Stimulated activated effector memory CD8-positive, alpha-beta T cell treated with anti-CD3 and anti-CD28 coated beads, Interleukin-12 subunit alpha, Interleukin-12 subunit beta, amount 100 ng/mL, for 72 hours (primary cell): Measurements from ENCODE around the gene PRR7.

Experiments
- ATAC-seq: fragments of 150-1000 bp; cut with Tn5 transposase; 2 replicates; pipeline ENCODE4 v1.10.0; 2021
- DNase-seq, 2 donors: peaks; one replicate each; pipeline ENCODE4 v3.0.0; 2021 to 2022; ENCODE audit warnings: low spot score in 2 of 2
- H3K27ac Mint-ChIP-seq: one replicate; pipeline ENCODE4 v1.8.0; 2022; ENCODE audit warnings: mild to moderate bottlenecking, mixed read lengths
- H3K36me3 Mint-ChIP-seq: one replicate; pipeline ENCODE4 v1.8.0; 2022; ENCODE audit warnings: mild to moderate bottlenecking, mixed read lengths
- H3K4me1 Mint-ChIP-seq: one replicate; pipeline ENCODE4 v1.8.0; 2022; ENCODE audit warnings: mixed read lengths
- H3K4me3 Mint-ChIP-seq: one replicate; pipeline ENCODE4 v1.8.0; 2022; ENCODE audit warnings: mild to moderate bottlenecking, mixed read lengths
- H3K9me3 Mint-ChIP-seq: one replicate; pipeline ENCODE4 v1.8.0; 2022; ENCODE audit warnings: mixed read lengths

PRR7 gene

DNA sequence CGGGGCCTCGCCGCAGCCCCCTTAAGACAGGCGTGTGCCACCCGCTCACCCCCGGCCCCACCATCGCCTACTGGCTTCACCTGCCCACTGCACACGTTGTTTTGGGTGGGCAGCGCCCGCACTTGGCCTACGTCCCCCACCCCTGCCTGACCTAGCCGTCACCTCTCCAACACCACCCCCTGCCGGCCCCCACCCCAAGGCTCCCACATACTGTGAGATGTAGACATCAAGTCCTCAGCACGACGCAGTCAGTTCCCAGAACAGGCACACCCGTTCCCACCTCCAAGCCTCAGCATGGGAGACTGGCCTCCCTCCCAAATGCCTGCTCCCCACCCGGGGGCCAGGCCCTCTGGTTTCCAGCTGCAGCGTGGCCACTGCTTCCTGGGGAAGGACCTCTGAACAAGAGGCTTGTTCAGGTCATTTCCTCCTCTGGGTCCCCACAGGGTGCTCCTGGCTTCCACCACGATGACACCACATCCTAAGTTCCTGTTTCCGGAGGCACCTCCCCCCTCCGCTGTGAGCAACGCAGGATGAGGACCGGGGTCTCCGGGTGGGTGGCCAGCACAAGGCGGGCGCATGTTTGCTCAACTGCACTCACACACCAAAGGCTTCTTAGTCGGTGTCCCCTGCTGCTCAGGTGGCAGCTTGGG is 15.5 kb downstream of the PRR7 start:
- no peak for ATAC-seq
- Mint-ChIP-seq H3K4me3 (no peak overlapping the region), H3K36me3 (peaks cover 77% of the 10 kb centered on the region), H3K9me3 (no peaks in the 10 kb centered on the region), H3K27ac (peak overlapping the region; percentile 58), H3K4me1 (peaks cover 26% of the 10 kb centered on the region)
- no peak for DNase-seq

DNA sequence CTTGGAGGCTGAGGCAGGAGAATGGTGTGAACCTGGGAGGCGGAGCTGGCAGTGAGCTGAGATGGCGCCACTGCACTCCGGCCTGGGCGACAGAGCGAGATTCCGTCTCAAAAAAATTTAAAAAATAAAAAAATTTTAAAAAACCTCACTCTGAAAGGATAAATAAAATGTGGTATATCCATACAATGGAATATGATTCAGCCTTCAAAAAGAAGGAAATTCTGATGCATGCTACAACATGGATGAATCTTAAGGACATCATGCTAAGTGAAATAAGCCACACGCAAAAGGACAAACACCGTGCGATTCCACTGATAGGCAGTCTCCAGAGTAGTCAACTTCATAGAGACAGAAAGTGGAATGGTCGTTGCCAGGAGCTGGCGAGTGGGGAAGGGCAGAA is 18.4 kb downstream of the PRR7 start:
- Mint-ChIP-seq H3K9me3 (no peaks in the 10 kb centered on the region), H3K4me3 (no peak overlapping the region)
- ATAC-seq = no peak

DNA sequence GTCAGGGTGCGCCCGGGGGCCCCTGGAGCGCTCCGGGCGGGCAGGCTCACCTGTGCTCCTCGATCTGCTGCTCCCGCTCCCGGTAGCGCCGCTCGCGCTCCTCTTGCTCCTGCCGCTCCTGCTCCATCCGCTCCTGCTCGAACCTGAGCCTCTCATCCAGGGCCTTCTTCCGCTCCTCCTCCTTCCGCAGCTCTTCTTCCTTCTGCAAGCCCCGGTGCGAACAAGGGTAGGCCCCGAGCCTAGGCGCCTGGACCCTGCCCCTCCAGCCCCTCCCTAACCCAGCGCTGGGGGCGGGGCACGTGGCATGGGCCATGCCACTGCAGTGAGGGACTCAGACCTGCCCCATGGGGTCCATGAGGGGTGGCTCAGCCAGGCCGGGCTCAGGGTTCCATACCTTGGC is 20.2 kb downstream of the PRR7 start:
- H3K36me3 Mint-ChIP-seq = peaks cover 62% of the 10 kb centered on the region

More for the DNA sequence above, 18.4 kb downstream of the PRR7 start:
- Mint-ChIP-seq H3K27ac (no peak overlapping the region), H3K4me1 (peaks cover 41% of the 10 kb centered on the region), H3K36me3 (peaks cover 72% of the 10 kb centered on the region)
- no peak for DNase-seq

DNA sequence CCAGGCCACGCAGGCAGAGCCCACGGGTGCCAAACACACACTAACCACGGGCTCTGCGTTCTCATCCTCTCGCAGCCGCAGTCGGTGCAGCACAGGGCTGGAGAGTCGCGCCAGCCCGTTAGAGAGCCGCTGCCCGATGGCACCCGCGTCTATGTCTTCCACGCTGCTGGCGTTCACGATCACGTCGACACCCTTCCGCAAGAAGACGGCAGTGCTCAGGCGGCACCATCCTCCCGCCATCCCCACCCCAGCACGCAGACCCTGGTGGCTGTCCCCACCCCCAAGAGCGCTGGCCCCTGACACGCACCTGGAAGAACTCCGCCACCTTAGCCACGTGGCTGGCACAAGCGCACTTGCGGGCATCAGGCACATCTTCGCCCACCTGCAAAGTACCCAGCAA is 20.8 kb downstream of the PRR7 start:
- no peak overlapping the region for H3K27ac Mint-ChIP-seq
- H3K4me3 Mint-ChIP-seq = no peak overlapping the region
- ATAC-seq = no peak
- peaks cover 53% of the 10 kb centered on the region for H3K4me1 Mint-ChIP-seq
- DNase-seq = no peak
- no peaks in the 10 kb centered on the region for H3K9me3 Mint-ChIP-seq
- peaks cover 56% of the 10 kb centered on the region for H3K36me3 Mint-ChIP-seq

More for the DNA sequence above, 20.2 kb downstream of the PRR7 start:
- DNase-seq = no peak
- H3K4me1 Mint-ChIP-seq = peaks cover 54% of the 10 kb centered on the region
- H3K4me3 Mint-ChIP-seq = no peak overlapping the region
- peak overlapping the region; percentile 50 for H3K27ac Mint-ChIP-seq
- H3K9me3 Mint-ChIP-seq = no peaks in the 10 kb centered on the region
- ATAC-seq = no peak

DNA sequence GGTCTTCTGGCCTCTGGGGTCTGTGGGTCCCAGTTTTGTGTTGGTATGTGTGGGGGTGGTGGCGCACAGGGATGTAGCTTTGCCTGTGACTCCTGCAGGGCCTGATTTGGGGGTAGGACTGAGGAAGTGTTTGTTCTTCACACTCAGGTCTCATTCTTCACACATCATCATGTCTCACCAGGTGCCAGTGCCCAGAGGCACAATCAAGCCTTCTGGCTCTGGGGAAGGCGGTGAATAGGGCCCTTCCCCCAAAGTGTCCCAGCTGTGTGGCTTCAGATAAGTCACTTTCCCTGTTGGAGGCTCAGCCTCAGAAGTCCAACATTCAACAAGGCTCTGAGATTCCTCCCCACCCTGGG is 21.7 kb downstream of the PRR7 start:
- H3K4me3 Mint-ChIP-seq = no peak overlapping the region
- peaks cover 47% of the 10 kb centered on the region for H3K4me1 Mint-ChIP-seq
- DNase-seq (no peak), ATAC-seq (no peak)
- H3K9me3 Mint-ChIP-seq = no peaks in the 10 kb centered on the region
- H3K27ac Mint-ChIP-seq = peak overlapping the region; percentile 89
- H3K36me3 Mint-ChIP-seq = peaks cover 48% of the 10 kb centered on the region

DNA sequence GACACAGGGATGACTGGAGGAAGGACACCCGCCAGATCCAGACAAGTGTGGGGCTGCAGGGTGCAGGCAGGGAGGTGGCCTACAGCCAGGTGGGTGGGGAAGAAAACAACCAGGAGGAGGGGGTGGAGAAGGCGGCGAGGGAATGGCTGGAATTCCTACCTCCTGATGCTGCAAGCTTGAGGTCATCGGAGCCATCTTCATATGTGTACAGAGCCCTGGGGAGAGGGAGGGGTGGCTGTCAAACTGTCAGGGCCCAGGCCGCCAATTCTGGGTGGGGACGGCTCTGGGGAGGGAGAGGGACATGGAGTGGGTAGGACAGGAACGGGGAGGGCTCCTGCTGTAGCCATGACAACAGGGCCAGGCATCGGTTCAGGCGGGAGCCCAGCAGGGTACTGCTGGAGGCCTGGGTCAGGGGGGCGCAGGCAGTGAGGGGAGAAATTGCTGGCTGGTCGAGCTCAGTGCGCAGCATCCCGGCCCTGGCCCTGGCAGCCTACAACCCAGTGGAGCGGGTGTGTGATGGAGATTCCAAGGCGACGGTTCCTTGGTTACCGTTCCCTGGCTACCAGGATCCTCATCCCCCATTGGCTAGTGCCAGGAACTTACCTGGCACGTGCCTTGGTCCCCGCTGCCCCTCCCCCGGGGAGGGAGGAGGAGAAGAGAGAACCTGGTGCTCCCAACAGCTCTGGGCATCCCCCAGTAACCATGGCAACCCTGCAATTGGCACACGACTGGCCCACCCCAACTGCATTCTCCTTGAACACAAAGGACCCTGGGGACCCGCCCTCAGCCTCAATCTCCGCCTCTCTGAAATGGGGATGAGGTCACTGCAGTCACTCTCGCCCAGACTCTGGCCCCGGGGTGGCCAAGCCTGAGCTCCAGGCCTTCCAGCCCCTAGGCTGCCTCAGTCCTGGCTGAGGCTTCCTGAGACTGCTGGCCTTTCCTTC is 22.3 kb downstream of the PRR7 start:
- DNase-seq (no peak), ATAC-seq (no peak)
- Mint-ChIP-seq H3K9me3 (no peaks in the 10 kb centered on the region), H3K36me3 (peaks cover 43% of the 10 kb centered on the region), H3K27ac (peak overlapping the region; percentile 89), H3K4me1 (peaks cover 51% of the 10 kb centered on the region), H3K4me3 (peak overlapping the region; percentile 79)

DNA sequence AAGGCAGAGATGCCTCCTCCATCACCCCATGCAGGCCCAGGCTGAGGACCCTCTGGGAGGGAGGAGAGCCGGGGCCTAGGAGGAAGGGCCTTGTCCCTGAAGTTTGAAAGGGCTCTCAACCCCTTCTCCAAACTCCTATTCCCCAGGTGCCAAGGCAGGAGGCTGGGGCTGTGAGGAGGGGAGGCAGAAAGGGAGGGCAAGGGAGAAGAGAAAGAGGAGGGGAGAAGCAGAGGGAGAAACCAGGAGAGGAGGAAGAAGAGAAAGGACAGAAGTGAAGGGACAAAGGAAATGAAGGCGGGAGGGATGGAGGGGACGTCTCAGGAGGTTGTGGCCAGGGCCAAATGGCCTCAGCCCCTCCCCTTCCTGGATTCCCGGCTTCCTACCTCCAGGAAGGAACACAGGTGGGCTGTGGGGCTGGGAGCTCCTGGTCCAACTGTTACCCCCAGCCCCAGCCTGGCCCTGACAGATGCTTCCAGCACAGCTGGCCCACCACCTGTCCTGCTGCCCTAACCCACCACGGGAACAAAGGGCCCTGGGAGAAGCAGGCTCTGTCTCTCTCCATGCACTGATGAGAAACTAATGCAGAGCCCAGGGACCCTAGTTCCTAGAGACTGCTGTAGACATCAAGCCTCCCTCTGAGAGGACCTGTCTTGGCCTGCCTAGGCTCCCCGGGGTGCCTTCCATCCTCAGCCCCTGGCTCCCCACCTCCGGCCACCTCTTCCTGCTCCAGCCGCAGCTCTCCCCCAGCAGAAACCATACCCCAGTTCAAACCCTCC is 23.3 kb downstream of the PRR7 start:
- DNase-seq (no peak), ATAC-seq (no peak)
- H3K27ac Mint-ChIP-seq = peak overlapping the region; percentile 89
- H3K4me3 Mint-ChIP-seq = peak overlapping the region; percentile 79
- H3K4me1 Mint-ChIP-seq = peaks cover 61% of the 10 kb centered on the region
- H3K36me3 Mint-ChIP-seq = peaks cover 42% of the 10 kb centered on the region
- H3K9me3 Mint-ChIP-seq = no peaks in the 10 kb centered on the region

DNA sequence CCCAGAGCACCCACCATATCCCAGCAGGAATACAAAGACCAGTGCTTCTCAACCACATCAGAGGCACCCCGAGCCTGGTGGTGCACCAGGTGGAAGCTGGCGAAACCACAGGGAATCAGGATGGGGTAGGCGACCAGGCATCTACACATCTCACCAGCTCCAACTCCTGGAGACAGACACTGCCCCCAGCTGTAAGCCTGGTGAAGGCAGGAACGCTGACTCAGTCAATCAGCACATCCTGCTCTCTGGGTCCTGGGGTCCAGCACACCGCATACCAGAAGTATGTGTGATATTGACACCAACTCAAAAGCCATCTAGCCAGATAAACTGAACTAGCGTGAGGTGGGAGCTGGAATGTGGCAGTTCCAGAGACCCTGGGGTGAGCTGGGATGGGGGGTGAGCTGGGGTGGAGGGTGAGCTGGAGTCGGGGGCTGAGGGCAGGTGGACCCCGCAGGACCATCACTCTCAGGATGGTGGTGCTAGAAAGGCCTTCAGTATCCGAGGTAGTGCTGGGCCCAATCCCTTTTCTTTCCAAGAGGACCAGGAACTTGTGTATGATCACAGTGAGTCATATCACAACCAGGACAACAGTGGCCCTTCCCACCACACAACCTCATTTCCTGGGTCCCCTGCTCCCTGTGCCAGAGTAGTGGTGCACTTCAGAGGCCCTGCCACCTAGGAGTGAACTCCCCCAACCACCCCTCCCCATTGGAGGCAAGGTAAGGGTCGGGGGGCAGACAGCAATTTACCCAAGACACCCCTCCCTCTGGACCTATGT is 24.3 kb downstream of the PRR7 start:
- ATAC-seq (no peak), DNase-seq (no peak)
- Mint-ChIP-seq H3K27ac (peak overlapping the region; percentile 89), H3K4me3 (peak overlapping the region; percentile 79), H3K9me3 (no peaks in the 10 kb centered on the region), H3K36me3 (peaks cover 32% of the 10 kb centered on the region), H3K4me1 (peaks cover 71% of the 10 kb centered on the region)

DNA sequence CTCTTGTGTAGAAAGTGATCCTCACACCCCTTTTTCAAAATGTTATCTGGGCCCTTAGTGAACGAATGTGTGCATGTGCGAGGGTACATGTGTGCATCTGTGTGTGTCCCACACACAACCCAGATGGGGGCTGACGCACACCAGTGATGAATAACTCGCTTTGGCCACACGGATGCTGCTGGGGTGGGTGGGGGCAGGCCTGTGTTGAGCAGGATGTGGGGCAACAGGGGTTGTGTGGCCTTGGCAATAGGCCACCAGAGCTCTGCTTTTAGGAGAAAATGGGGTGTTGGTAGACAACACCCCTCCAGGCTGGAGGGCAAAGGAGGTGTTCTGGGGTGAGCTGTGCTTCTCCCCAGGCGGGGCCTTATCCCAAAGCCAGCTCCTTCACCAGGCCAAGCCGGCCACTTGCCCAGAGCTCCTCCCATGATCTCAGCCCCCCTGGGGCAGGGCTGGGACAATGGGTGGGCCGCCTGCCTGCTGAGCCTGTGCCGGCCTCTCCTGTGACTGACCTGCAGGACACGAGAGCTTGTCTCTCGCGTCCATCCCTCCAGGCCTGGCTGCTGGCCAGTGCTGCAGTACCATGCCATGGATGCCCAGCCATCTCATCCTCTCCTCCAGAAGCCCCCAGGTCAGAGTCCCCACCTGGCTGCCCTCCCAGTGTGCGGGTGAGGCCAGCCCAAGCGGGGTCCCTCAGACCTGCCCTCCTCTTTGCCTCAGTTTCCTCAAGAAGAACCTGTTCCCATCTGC is 25.2 kb downstream of the PRR7 start:
- Mint-ChIP-seq H3K27ac (peak overlapping the region; percentile 86), H3K9me3 (no peaks in the 10 kb centered on the region), H3K4me1 (peaks cover 77% of the 10 kb centered on the region), H3K4me3 (peak overlapping the region; percentile 79), H3K36me3 (peaks cover 26% of the 10 kb centered on the region)
- peak; percentile 81 for ATAC-seq
- DNase-seq = peak in 1 of 2 donors; percentile 71

DNA sequence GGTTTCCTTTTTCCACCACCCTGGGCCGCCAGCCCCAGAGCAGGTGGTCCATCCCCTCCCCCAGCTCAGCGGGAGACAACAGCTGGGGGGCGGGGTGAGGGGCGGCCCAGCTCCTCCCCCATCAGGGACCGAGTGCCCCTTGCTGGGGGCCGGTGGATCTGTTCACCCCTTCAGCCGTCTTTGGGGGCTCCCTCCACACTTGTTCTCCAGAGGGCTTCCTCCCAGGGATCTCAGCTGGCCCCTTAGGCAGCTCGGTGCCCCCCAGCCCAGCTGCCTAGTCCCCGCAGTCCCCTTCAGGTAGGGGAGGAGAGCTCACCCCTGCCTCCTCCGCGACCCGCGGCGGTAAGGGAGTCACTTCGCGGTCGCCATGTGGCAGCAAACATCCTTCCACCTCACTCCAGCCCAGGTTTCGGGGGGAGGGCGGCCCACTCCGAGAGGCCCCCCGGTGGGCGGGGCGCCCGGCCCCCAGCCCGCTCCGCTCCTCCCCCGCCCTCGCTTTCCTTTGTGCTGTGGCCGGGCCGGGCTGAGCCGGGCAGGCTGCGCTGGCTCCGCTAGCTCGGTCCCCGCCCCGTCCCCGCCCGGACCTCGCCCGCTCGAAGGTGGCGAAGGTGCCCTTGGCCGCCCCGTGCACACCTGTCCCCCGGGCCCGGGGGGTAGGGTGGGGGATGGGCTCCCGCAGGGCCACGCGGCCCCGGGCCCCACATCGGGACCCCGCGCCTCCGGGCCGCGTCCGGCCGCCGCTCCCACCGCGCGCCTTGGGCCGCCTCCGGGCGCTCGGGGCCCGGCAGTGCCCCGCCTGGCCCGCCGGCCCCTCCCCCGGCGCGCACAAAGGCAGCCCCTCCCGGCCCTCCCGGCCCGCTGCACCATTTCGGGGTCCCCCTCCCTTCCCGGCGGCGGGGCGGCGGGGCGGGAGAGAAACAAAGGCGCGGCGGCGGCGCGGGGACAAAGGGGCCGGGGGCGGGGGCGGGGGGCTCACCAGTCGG is 26.1 kb downstream of the PRR7 start:
- peak overlapping the region; percentile 79 for H3K4me3 Mint-ChIP-seq
- H3K4me1 Mint-ChIP-seq = peaks cover 73% of the 10 kb centered on the region
- DNase-seq = peak; percentile 63 to 86

DNA sequence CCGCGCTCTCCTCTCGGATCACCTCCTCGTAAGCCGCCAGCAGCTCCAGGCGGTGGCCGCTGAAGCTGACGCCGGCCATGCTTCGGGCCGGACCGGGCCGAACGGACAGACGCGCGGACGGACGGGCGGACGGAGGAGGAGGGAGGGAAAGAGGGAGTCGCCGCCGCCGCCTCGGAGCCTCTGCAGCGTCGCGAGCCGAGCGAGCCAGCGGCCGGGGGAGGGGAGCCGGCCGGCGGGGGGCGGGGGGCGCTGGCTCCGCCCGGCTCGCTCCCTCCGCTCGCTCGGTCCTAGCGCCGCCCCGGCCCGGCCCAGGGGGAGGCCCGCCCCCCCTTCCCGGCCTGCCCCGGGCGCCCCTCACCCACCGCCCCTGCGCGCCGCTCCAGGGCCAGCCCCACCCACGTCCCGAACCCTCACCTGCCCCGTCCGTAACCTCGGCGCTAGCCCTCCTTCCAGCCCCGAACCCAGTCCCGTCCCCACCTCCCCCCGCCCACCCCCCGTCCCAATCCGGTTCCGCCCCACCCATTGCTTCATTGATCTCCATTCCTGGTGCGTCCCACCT is 26.9 kb downstream of the PRR7 start, which contains the start of gene DBN1:
Gene DBN1 (minus strand): TSS at position 192 of the 559 bp plus-strand sequence. CDS start 113 bp downstream, at position 79.
- H3K27ac Mint-ChIP-seq = peak within 1 kb of the TSS; percentile 93
- ATAC-seq (peak; percentile 22), DNase-seq (no peak)
- H3K36me3 Mint-ChIP-seq = peaks cover 13% of the 10 kb centered on the region
- peak within 1 kb of the TSS; percentile 79 for H3K4me3 Mint-ChIP-seq
- peaks cover 75% of the 10 kb centered on the region for H3K4me1 Mint-ChIP-seq
- no peaks in the 10 kb centered on the region for H3K9me3 Mint-ChIP-seq

More for the DNA sequence above, 26.1 kb downstream of the PRR7 start:
- Mint-ChIP-seq H3K36me3 (peaks cover 17% of the 10 kb centered on the region), H3K27ac (peak overlapping the region; percentile 86), H3K9me3 (no peaks in the 10 kb centered on the region)
- ATAC-seq = peak; percentile 81

DNA sequence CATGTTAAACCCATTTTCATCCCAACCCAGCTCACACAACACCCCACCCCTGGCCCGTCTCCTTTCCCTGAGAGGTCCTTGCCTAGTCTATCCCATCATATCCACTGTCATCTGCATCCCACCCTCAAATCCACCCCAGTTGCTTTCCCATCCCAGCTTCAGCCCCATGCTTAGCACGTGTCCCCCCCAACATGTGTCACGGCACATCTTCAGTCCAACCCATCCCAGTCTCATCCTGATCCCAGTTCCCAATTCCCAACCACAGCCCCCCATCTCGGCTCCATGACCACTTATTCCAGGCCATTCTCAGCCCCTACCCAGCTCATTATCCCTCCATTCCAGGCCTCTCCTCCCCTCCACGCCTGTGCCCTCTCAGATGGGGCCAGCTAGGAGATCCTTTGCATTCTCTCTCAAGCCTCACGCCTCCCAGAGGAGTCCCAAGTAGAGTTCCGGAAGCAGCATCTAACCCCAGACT is 27.4 kb downstream of the PRR7 start:
- Mint-ChIP-seq H3K27ac (peak overlapping the region; percentile 93), H3K36me3 (peaks cover 15% of the 10 kb centered on the region), H3K9me3 (no peaks in the 10 kb centered on the region), H3K4me3 (peak overlapping the region; percentile 79), H3K4me1 (peaks cover 75% of the 10 kb centered on the region)
- ATAC-seq (no peak), DNase-seq (no peak)
